ENCODE measurements around the gene PSPH. TPM values are rescaled to one million over a fixed set of nuclear protein-coding genes. Genes with fewer than 3 reads are reported as not detected.

The PSPH gene
- total and polyA plus RNA-seq, 10 of the 15 experiments (the other 5 are each of a cell fraction or from before 2014, with no cell fraction given) = 5.2 to 36.4 (median 23.9) TPM

DNA sequence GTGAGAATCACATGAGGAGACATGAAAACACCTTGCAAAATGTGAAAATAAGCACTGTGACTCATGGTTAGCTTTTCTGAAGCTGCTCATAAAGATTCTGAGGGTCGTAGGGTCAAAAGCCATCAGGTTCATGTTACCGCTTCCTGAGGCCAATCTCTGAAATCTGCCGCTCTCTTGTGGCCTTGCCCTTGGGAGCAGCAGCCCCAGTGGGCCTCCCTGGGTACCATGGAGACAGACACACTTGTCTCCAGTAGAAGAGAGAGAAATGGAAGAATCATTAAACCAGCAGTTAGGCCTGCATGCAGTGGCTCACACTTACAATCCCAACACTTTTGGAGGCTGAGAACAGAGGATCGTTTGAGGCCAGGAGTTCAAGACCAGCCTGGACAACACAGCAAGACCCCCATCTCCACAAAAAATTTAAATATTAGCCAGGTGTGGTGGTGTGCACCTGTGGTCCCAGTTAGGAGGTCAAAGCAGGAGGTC, 44.0 kb downstream of the PSPH start (continued):
- TF ChIP-seq EED (IDR thresholded peaks at IDR 0.05; ENCODE audit: low read depth) (no peak), ZNF687 (IDR thresholded peaks at IDR 0.05) (no peak), NFYB (IDR thresholded peaks at IDR 0.05; ENCODE audit: insufficient read depth, low read depth, low read length) (no peak), IRF4 (IDR thresholded peaks at IDR 0.05; ENCODE audit: low read depth, low read length) (no peak), SIN3A (IDR thresholded peaks at IDR 0.05; ENCODE audit: low read depth, low read length) (no peak)

GRCh38 chr7:56003749-56004148, 47.5 kb downstream of the PSPH start:
- Histone ChIP-seq H2AFZ (ENCODE audit: control insufficient read depth, low read depth, low read length) (no peak overlapping the region), H3K36me3 (ENCODE audit: control insufficient read depth in 2 of 2, insufficient read depth in 2 of 2, low read length in 1 of 2) (no peaks in the 10 kb centered on the region), H3K27me3 (replicated peaks in 1 of 2; ENCODE audit: control insufficient read depth in 2 of 2, insufficient read depth in 2 of 2, low read length in 1 of 2) (no peaks in the 10 kb centered on the region), H4K20me1 (ENCODE audit: control insufficient read depth, insufficient read depth) (no peaks in the 10 kb centered on the region), H3K4me1 (ENCODE audit: control insufficient read depth, insufficient read depth, low read length) (no peaks in the 10 kb centered on the region), H3K27ac (ENCODE audit: control insufficient read depth, insufficient read depth) (no peak overlapping the region), H3K4me2 (ENCODE audit: control insufficient read depth, insufficient read depth) (no peak overlapping the region), H3K9ac (ENCODE audit: control insufficient read depth, insufficient read depth, low read length) (no peak overlapping the region), H3K9me3 (replicated peaks; ENCODE audit: control insufficient read depth, insufficient read depth, low read length) (no peaks in the 10 kb centered on the region), H3K79me2 (ENCODE audit: control insufficient read depth, insufficient read depth, low read length) (no peaks in the 10 kb centered on the region), H3K4me3 (no peak overlapping the region)
- ChIA-PET CTCF (interaction anchor here (1.3 to 11.2 kb wide), 3 partner anchors 10 to 70 kb away, joined by 3 to 95 read pairs (median 5); no protein-coding TSS in a partner anchor), RAD21 (ENCODE audit: unreplicated experiment) (interaction anchor here (1.6 kb wide), 1 partner anchor 71 kb away, joined by 5 read pairs; no protein-coding TSS in a partner anchor), POLR2A (no interaction called here), SMC1A (ENCODE audit: uncharacterized antibody, unreplicated experiment) (interaction anchor here (0.9 to 1.6 kb wide), 2 partner anchors 62 to 66 kb away, joined by 3 to 4 read pairs; no protein-coding TSS in a partner anchor)
- TF ChIP-seq ZBTB40 (IDR thresholded peaks at IDR 0.05; ENCODE audit: borderline replicate concordance) = no peak
- TF ChIP-seq EGR1 (IDR thresholded peaks at IDR 0.05; ENCODE audit: borderline replicate concordance in 1 of 2, low read depth in 2 of 2, low read length in 2 of 2) = no peak
- TF ChIP-seq RBBP5 (conservative IDR thresholded peaks at IDR 0.05) = no peak
- no peak for TF ChIP-seq FOS (IDR thresholded peaks at IDR 0.05; ENCODE audit: borderline replicate concordance, extremely low read depth, insufficient read length)
- TF ChIP-seq KLF5 (IDR thresholded peaks at IDR 0.05; ENCODE audit: partially characterized antibody) = no peak
- DNase-seq (ENCODE audit: low read depth, low spot score) = no peak
- in situ Hi-C loops (cut with MboI) = loop anchor here (5.0 kb wide), 1 partner anchor 69 kb away; no protein-coding TSS in a partner anchor
- 87% methylated on average over 4 of the region's 4 CpGs for WGBS (ENCODE audit: insufficient coverage, insufficient replicate concordance, low lambda C conversion rate, missing lambda C conversion rate)
- intact Hi-C loops (cut with micrococcal nuclease; ENCODE audit: unreplicated experiment) = no loop called here
- FAIRE-seq = no peak
- ATAC-seq = no peak
- no TSS peak for BruUV-seq (replicated peaks)

Measured in GM12878 (cell line).